B cell (primary cell): Measurements from ENCODE around the gene ARHGAP22. TPM values are rescaled to one million over a fixed set of nuclear protein-coding genes. Genes with fewer than 3 reads are reported as not detected.

ENCODE experiments used
- ATAC-seq: fragments of 200-7000 bp; cut with Tn5 transposase; one replicate; pipeline ENCODE4 v1.10.0; 2021; ENCODE audit warnings: low read depth, mild to moderate bottlenecking, moderate number of reproducible peaks, moderate library complexity
- CTCF ChIA-PET: fragments of 350-600 bp; sonication (Branson Sonifier 250); formaldehyde crosslinking; loops from one replicate; lab custom pipeline; 2021; ENCODE audit warnings: antibody characterized with exemption, inconsistent platforms; lab: Charles Lee
- POLR2A ChIA-PET: fragments of 350-600 bp; sonication (Branson Sonifier 250); formaldehyde crosslinking; loops from one replicate; lab custom pipeline; 2021; ENCODE audit warnings: antibody characterized with exemption; lab: Charles Lee
- DNase-seq: peaks from one replicate; pipeline ENCODE4 v3.0.0; 2013
- H2AFZ ChIP-seq: 2 replicates; pipeline ENCODE4 v1.6.1; 2012; ENCODE audit warnings: mild to moderate bottlenecking, low read depth, low read length; ENCODE audit not compliant: insufficient read depth, poor library complexity, severe bottlenecking
- H3K27ac ChIP-seq, 2 donors: 1 replicate in 1 of 2; 2 replicates in 1 of 2; pipeline ENCODE4 v1.5.1; 2012 to 2013; ENCODE audit warnings: low read length in 2 of 2, mild to moderate bottlenecking in 2 of 2, moderate library complexity in 1 of 2
- H3K27me3 ChIP-seq, 4 experiments: fragments of 200-600 bp in 1 of 4; sonication (generic) in 1 of 4; replicated peaks in 1 of 4; 1 replicate in 2 of 4; 2 replicates in 2 of 4; pipeline versions ENCODE4 v1.6.1 to v1.7.0; 2013 to 2016; ENCODE audit warnings: low read length in 3 of 4, mild to moderate bottlenecking in 2 of 4, mixed read lengths in 1 of 4, moderate library complexity in 1 of 4; ENCODE audit not compliant: insufficient read depth in 4 of 4, control insufficient read depth in 3 of 4; ENCODE audit errors: control extremely low read depth in 1 of 4
- H3K36me3 ChIP-seq, 2 experiments: replicated peaks in 1 of 2; 1 replicate in 1 of 2; 2 replicates in 1 of 2; pipeline versions ENCODE4 v1.6.1 to v1.7.1; 2013; ENCODE audit warnings: low read length in 1 of 2; ENCODE audit not compliant: insufficient read depth in 2 of 2, control insufficient read depth in 1 of 2; ENCODE audit errors: control extremely low read depth in 1 of 2, extremely low read depth in 1 of 2
- H3K4me1 ChIP-seq, 2 donors: fragments of 200-600 bp in 1 of 2; sonication (generic) in 1 of 2; 1 replicate in 1 of 2; 2 replicates in 1 of 2; pipeline versions ENCODE4 v1.5.1 to v1.6.1; 2013 to 2017; ENCODE audit warnings: low read length in 2 of 2; ENCODE audit not compliant: control insufficient read depth in 2 of 2, insufficient read depth in 2 of 2
- H3K4me2 ChIP-seq: replicated peaks from 2 replicates; pipeline ENCODE3; 2012; ENCODE audit warnings: mild to moderate bottlenecking, low read depth, low read length; ENCODE audit not compliant: poor library complexity, severe bottlenecking
- H3K4me3 ChIP-seq, 5 experiments: fragments of 200-600 bp in 1 of 5; sonication (generic) in 1 of 5; 1 replicate in 3 of 5; 2 replicates in 2 of 5; pipeline versions ENCODE4 v1.5.1 to v1.7.0; 2011 to 2016; ENCODE audit warnings: low read length in 4 of 5, mild to moderate bottlenecking in 4 of 5, low read depth in 2 of 5, control low read depth in 1 of 5, moderate library complexity in 1 of 5; ENCODE audit not compliant: insufficient read depth in 1 of 5; ENCODE audit errors: control extremely low read depth in 1 of 5, extremely low read depth in 1 of 5
- H3K79me2 ChIP-seq: fragments of 200-600 bp; sonication (generic); one replicate; pipeline ENCODE4 v1.6.0; 2016; ENCODE audit warnings: low read length; ENCODE audit not compliant: control insufficient read depth, insufficient read depth
- H3K9ac ChIP-seq: fragments of 200-600 bp; sonication (generic); 2 replicates; pipeline ENCODE4 v1.6.1; 2017; ENCODE audit warnings: mild to moderate bottlenecking, low read length, moderate library complexity
- H3K9me3 ChIP-seq, 3 donors: one replicate each; pipeline versions ENCODE4 v1.6.1 to v1.7.1; 2013; ENCODE audit warnings: low read length in 2 of 3; ENCODE audit not compliant: control insufficient read depth in 2 of 3, insufficient read depth in 1 of 3; ENCODE audit errors: control extremely low read depth in 1 of 3
- H4K20me1 ChIP-seq: 2 replicates; pipeline ENCODE4 v1.6.0; 2012; ENCODE audit warnings: mild to moderate bottlenecking, low read length; ENCODE audit not compliant: insufficient read depth, control insufficient read depth, poor library complexity, severe bottlenecking
- H3K27ac Mint-ChIP-seq: one replicate; pipeline ENCODE4 v1.8.0; 2021; ENCODE audit warnings: mixed read lengths
- H3K27me3 Mint-ChIP-seq: one replicate; pipeline ENCODE4 v1.8.0; 2021; ENCODE audit warnings: mixed read lengths
- H3K4me1 Mint-ChIP-seq: one replicate; pipeline ENCODE4 v1.8.0; 2021; ENCODE audit warnings: mixed read lengths
- H3K4me3 Mint-ChIP-seq: one replicate; pipeline ENCODE4 v1.8.0; 2021; ENCODE audit warnings: mixed read lengths
- H3K9me3 Mint-ChIP-seq: one replicate; pipeline ENCODE4 v1.8.0; 2022; ENCODE audit warnings: mixed read lengths; ENCODE audit not compliant: insufficient read depth
- CTCF ChIP-seq: fragments of 200-600 bp; IDR thresholded peaks from one replicate; pipeline ENCODE4 v1.8.0; 2022; ENCODE audit warnings: antibody characterized with exemption, mild to moderate bottlenecking
- EZH2 ChIP-seq: IDR thresholded peaks from 2 replicates; pipeline ENCODE4 v1.6.1; 2012; ENCODE audit warnings: borderline replicate concordance, low read depth, mild to moderate bottlenecking, moderate library complexity, low read length; ENCODE audit not compliant: insufficient read depth, poor library complexity, severe bottlenecking
- WGBS: methylation state at CpG from one replicate; pipeline ENCODE4 v1.1.5; 2013; ENCODE audit warnings: missing lambda C conversion rate; ENCODE audit not compliant: insufficient coverage; 5-methylcytosine and 5-hydroxymethylcytosine counted together
- intact Hi-C: fragments of 100-400 bp; cut with micrococcal nuclease; formaldehyde crosslinking; loops from one replicate; pipeline ENCODE4 v1.10.0; 2022
- polyA plus RNA-seq: library from polyadenylated mRNA; depleted of rRNA; stranded (reverse); fragments of >200 nt; gene quantifications from 2 replicates; pipeline ENCODE4 v1.2.3, GENCODE V29; 2012
- total RNA-seq, 2 donors: library from RNA; stranded (reverse); fragments of 120-200 nt in 1 of 2; gene quantifications; 1 replicate in 1 of 2; 2 replicates in 1 of 2; pipeline versions ENCODE4 v1.2.3 to v1.2.4, GENCODE V29; 2013 to 2022

The ARHGAP22 gene
- total and polyA plus RNA-seq, 2 donors (not counting 1 experiment from before 2014, with no cell fraction given), result 1.9 to 2.0 TPM

- intact Hi-C loops, result no loop called here
- no peak overlapping the region for H3K4me3 ChIP-seq
- Mint-ChIP-seq H3K4me3 (no peak overlapping the region), H3K4me1 (peaks cover 35% of the 10 kb centered on the region), H3K27ac (no peak overlapping the region), H3K9me3 (peaks cover 3% of the 10 kb centered on the region), H3K27me3 (peaks cover 26% of the 10 kb centered on the region)
- no peak for TF ChIP-seq EZH2
- TF ChIP-seq CTCF, result no peak
- no peak overlapping the region for H3K9ac ChIP-seq
- no peaks in the 10 kb centered on the region for H3K36me3 ChIP-seq
- no peak overlapping the region for H2AFZ ChIP-seq
- POLR2A ChIA-PET, result no interaction called here
- no peaks in the 10 kb centered on the region for H3K79me2 ChIP-seq
- no peak for ATAC-seq
- WGBS, result 88% methylated on average over 1 of the region's 4 CpGs
- peaks cover 18% of the 10 kb centered on the region for H4K20me1 ChIP-seq
- H3K4me1 ChIP-seq, result peaks cover 29 to 31% of the 10 kb centered on the region in 2 donors
- no peak overlapping the region for H3K4me2 ChIP-seq
- no peak overlapping the region for H3K27ac ChIP-seq
- DNase-seq, result no peak
- CTCF ChIA-PET, result interaction anchor here (0.7 to 10.3 kb wide), 11 partner anchors 9 to 91 kb away, joined by 3 to 100 read pairs (median 6); no protein-coding TSS in a partner anchor
- H3K9me3 ChIP-seq, result peaks cover 7 to 10% (median 8%) of the 10 kb centered on the region in 3 donors
- peaks cover 0 to 27% (median 16%) of the 10 kb centered on the region in 4 experiments for H3K27me3 ChIP-seq
These were observed 34.1 kb upstream of the ARHGAP22 start for GRCh38 chr10:48638739-48639527.

- no peaks in the 10 kb centered on the region for H3K79me2 ChIP-seq
- intact Hi-C loops, result no loop called here
- no peak for TF ChIP-seq CTCF
- no peak for TF ChIP-seq EZH2
- Mint-ChIP-seq H3K4me3 (no peak overlapping the region), H3K9me3 (peaks cover 3% of the 10 kb centered on the region), H3K4me1 (peaks cover 43% of the 10 kb centered on the region), H3K27me3 (peaks cover 26% of the 10 kb centered on the region), H3K27ac (no peak overlapping the region)
- H3K9me3 ChIP-seq, result peaks cover 7 to 10% (median 8%) of the 10 kb centered on the region in 3 donors
- peaks cover 37 to 39% of the 10 kb centered on the region in 2 donors for H3K4me1 ChIP-seq
- H3K9ac ChIP-seq, result no peak overlapping the region
- no peak for ATAC-seq
- H3K27me3 ChIP-seq, result peaks cover 0 to 27% (median 16%) of the 10 kb centered on the region in 4 experiments
- no peak for DNase-seq
- ChIA-PET POLR2A (no interaction called here), CTCF (interaction anchor here (1.4 to 10.3 kb wide), 8 partner anchors 9 to 64 kb away, joined by 3 to 100 read pairs (median 8); no protein-coding TSS in a partner anchor)
- no peak overlapping the region for H3K4me2 ChIP-seq
- H2AFZ ChIP-seq, result no peak overlapping the region
- H3K36me3 ChIP-seq, result no peaks in the 10 kb centered on the region
- no peak overlapping the region for H3K4me3 ChIP-seq
- peaks cover 25% of the 10 kb centered on the region for H4K20me1 ChIP-seq
- 90% methylated on average over 1 of the region's 4 CpGs for WGBS
- H3K27ac ChIP-seq, result no peak overlapping the region
These were observed 33.3 kb upstream of the ARHGAP22 start for GRCh38 chr10:48638158-48638557.
